ENCODE measurements around the gene GRIA3.

Gene GRIA3

GRCh38 chrX:123217077-123217476, 33.0 kb downstream of the GRIA3 start:
- CTCF ChIA-PET, result interaction anchor here (0.7 kb wide), 1 partner anchor 14 kb away, joined by 3 read pairs; no protein-coding TSS in a partner anchor
- no peak overlapping the region for H3K27ac ChIP-seq (ENCODE audit: extremely low read depth, low read depth, low read length)
- no peaks in the 10 kb centered on the region for H3K9me3 ChIP-seq (ENCODE audit: control insufficient read depth, insufficient read depth, low read depth, low read length)
- TF ChIP-seq ZFP3 (tag by site-specific recombination; IDR thresholded peaks at IDR 0.05; ENCODE audit: low read depth), result no peak
- no peak for TF ChIP-seq ZNF416 (tag by site-specific recombination; IDR thresholded peaks at IDR 0.05)
- TF ChIP-seq ZNF23 (tag by site-specific recombination; IDR thresholded peaks at IDR 0.05; ENCODE audit: borderline replicate concordance), result no peak
- no peak for TF ChIP-seq IKZF3 (tag by site-specific recombination; IDR thresholded peaks at IDR 0.05)
- no peak for TF ChIP-seq SP2 (tag by site-specific recombination; IDR thresholded peaks at IDR 0.05)
- no peak for TF ChIP-seq ZNF132 (tag by site-specific recombination; IDR thresholded peaks at IDR 0.05; ENCODE audit: borderline replicate concordance)
- no peak for TF ChIP-seq ZNF658 (tag by site-specific recombination; IDR thresholded peaks at IDR 0.05)
- H3K36me3 ChIP-seq (ENCODE audit: control insufficient read depth in 2 of 2, insufficient read depth in 1 of 2, low read length in 2 of 2), result no peaks in the 10 kb centered on the region
- H3K4me1 ChIP-seq (ENCODE audit: control insufficient read depth, insufficient read depth, low read length), result no peaks in the 10 kb centered on the region
- H3K4me3 ChIP-seq (ENCODE audit: low read depth, low read length), result no peak overlapping the region
- POLR2A ChIA-PET, result no interaction called here

DNA sequence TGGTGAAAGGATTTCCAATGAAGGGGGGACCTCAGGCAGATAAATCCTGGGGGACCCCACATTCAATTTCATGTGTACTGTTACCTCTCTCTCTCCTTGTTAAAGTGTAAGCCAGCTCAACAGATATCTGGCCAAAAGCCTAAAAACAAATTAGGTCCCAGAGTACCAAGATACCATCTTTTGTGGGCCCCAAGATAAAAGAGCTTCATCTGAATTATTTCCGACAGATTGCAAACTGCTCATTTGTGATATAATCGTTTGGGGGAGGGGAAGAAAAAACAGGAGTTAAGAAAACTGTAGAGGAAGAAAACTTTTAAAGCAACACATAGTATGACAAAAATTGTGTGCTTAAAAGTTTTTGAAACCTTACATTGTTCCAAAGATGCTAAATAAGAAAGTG, 33.6 kb downstream of the GRIA3 start:
- H3K36me3 ChIP-seq (ENCODE audit: control insufficient read depth in 2 of 2, insufficient read depth in 1 of 2, low read length in 2 of 2), result no peaks in the 10 kb centered on the region
- no peaks in the 10 kb centered on the region for H3K9me3 ChIP-seq (ENCODE audit: control insufficient read depth, insufficient read depth, low read depth, low read length)
- TF ChIP-seq ZSCAN30 (tag by site-specific recombination; IDR thresholded peaks at IDR 0.05), result no peak
- TF ChIP-seq, protein P1, sequence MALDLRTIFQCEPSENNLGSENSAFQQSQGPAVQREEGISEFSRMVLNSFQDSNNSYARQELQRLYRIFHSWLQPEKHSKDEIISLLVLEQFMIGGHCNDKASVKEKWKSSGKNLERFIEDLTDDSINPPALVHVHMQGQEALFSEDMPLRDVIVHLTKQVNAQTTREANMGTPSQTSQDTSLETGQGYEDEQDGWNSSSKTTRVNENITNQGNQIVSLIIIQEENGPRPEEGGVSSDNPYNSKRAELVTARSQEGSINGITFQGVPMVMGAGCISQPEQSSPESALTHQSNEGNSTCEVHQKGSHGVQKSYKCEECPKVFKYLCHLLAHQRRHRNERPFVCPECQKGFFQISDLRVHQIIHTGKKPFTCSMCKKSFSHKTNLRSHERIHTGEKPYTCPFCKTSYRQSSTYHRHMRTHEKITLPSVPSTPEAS (tag by site-specific recombination; IDR thresholded peaks at IDR 0.05), result no peak
- ChIA-PET CTCF (no interaction called here), POLR2A (no interaction called here)
- no peaks in the 10 kb centered on the region for H3K4me1 ChIP-seq (ENCODE audit: control insufficient read depth, insufficient read depth, low read length)
- H3K4me3 ChIP-seq (ENCODE audit: low read depth, low read length), result no peak overlapping the region
- H3K27ac ChIP-seq (ENCODE audit: extremely low read depth, low read depth, low read length), result no peak overlapping the region

DNA sequence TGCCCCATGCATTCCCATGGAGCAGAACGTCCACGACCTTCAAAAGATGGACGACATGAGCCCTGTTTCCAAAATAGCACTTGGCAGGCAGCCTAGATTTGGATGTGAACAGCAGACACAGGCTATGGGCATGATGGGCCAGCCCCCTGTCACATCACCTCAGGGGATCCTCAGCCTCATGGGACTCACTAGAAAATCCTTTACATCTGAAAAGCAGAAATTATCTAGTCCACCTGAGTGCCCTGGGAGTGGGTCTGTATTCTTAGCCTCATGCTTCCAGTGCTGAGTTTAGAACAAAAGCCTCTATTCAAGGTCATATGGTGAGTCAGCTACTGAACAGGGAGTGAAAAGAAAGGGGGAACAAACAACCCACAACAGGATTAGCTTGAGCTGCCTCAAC, 35.8 kb downstream of the GRIA3 start:
- CTCF ChIA-PET, result no interaction called here
- no peaks in the 10 kb centered on the region for H3K4me1 ChIP-seq (ENCODE audit: control insufficient read depth, insufficient read depth, low read length)
- TF ChIP-seq ZNF223 (tag by site-specific recombination; IDR thresholded peaks at IDR 0.05), result no peak
- no peak for TF ChIP-seq ZNF248 (tag by site-specific recombination; IDR thresholded peaks at IDR 0.05)
- TF ChIP-seq MYNN (tag by site-specific recombination; IDR thresholded peaks at IDR 0.05; ENCODE audit: borderline replicate concordance), result no peak
- TF ChIP-seq ZNF830 (tag by site-specific recombination; IDR thresholded peaks at IDR 0.05; ENCODE audit: low read depth), result no peak
- no peak overlapping the region for H3K27ac ChIP-seq (ENCODE audit: extremely low read depth, low read depth, low read length)
- H3K36me3 ChIP-seq (ENCODE audit: control insufficient read depth in 2 of 2, insufficient read depth in 1 of 2, low read length in 2 of 2), result no peaks in the 10 kb centered on the region
- no peak overlapping the region for H3K4me3 ChIP-seq (ENCODE audit: low read depth, low read length)
- POLR2A ChIA-PET, result no interaction called here
- no peaks in the 10 kb centered on the region for H3K9me3 ChIP-seq (ENCODE audit: control insufficient read depth, insufficient read depth, low read depth, low read length)

DNA sequence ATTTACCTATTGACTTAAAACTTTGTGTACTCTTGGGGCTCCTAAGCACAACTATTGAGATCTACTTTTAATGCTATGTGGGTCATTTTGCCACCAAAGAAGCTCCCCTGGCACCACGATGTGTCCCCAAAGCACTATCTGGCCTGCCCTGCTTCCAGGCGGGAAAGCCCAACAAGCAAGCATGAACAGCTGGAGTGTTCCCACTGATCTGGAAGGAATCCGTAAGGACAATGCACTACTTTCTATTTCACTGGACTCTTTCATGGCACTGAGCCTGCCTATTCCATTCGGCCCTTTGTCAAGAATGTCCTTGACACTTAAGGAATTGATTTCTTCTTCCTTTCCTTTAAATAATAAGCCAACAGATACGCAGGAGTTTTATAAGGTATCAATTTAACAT, 38.8 kb downstream of the GRIA3 start:
- Histone ChIP-seq H3K36me3 (ENCODE audit: control insufficient read depth in 2 of 2, insufficient read depth in 1 of 2, low read length in 2 of 2) (no peaks in the 10 kb centered on the region), H3K27ac (ENCODE audit: extremely low read depth, low read depth, low read length) (no peak overlapping the region), H3K4me1 (ENCODE audit: control insufficient read depth, insufficient read depth, low read length) (no peaks in the 10 kb centered on the region), H3K4me3 (ENCODE audit: low read depth, low read length) (no peak overlapping the region), H3K9me3 (ENCODE audit: control insufficient read depth, insufficient read depth, low read depth, low read length) (no peaks in the 10 kb centered on the region)
- CTCF ChIA-PET, result no interaction called here
- TF ChIP-seq ZNF155 (tag by site-specific recombination; IDR thresholded peaks at IDR 0.05) (no peak), ZNF24 (tag by site-specific recombination; IDR thresholded peaks at IDR 0.05) (no peak), ZNF791 (tag by site-specific recombination; IDR thresholded peaks at IDR 0.05) (no peak), ZNF544 (tag by site-specific recombination; IDR thresholded peaks at IDR 0.05) (no peak), ZNF23 (tag by site-specific recombination; IDR thresholded peaks at IDR 0.05; ENCODE audit: borderline replicate concordance) (no peak)
- POLR2A ChIA-PET, result no interaction called here
